Stimulated activated CD4-positive, alpha-beta T cell treated with anti-CD3 and anti-CD28 coated beads, Interleukin-4, amount 100 ng/mL, for 1 hour (primary cell): Measurements from ENCODE around the gene TMEM267.
"Not testable (repeated sequence)": the region's sequence is repeated elsewhere in the genome, so short reads cannot be mapped to it uniquely, and the experiment has no call there.

Experiments used
- DNase-seq: peaks from one replicate; pipeline ENCODE4 v3.0.0-alpha.2; 2020

TMEM267 gene

GRCh38 chr5:43456556-43456955 lies 27.1 kb downstream of the TMEM267 start:
- DNase-seq, result no peak

GRCh38 chr5:43441575-43441974 lies 42.1 kb downstream of the TMEM267 start:
- not testable (repeated sequence) for DNase-seq

GRCh38 chr5:43437062-43437660 lies 46.5 kb downstream of the TMEM267 start:
- no peak for DNase-seq

GRCh38 chr5:43433382-43433781 lies 50.3 kb downstream of the TMEM267 start:
- DNase-seq, result no peak

- no peak for DNase-seq
Measured at GRCh38 chr5:43432486-43433375, 50.9 kb downstream of the TMEM267 start.

- no peak for DNase-seq
Measured at GRCh38 chr5:43429706-43430105, 54.0 kb downstream of the TMEM267 start.

GRCh38 chr5:43429016-43429415 lies 54.6 kb downstream of the TMEM267 start:
- no peak for DNase-seq

- DNase-seq, result no peak
Measured at GRCh38 chr5:43427306-43427705, 56.4 kb downstream of the TMEM267 start.

- DNase-seq, result no peak
Measured at GRCh38 chr5:43425983-43426382, 57.7 kb downstream of the TMEM267 start.

GRCh38 chr5:43423086-43423485 lies 60.6 kb downstream of the TMEM267 start:
- not testable (repeated sequence) for DNase-seq

- no peak for DNase-seq
Measured at GRCh38 chr5:43422143-43422542, 61.5 kb downstream of the TMEM267 start.

- DNase-seq, result no peak
Measured at GRCh38 chr5:43421450-43422133, 62.1 kb downstream of the TMEM267 start.

GRCh38 chr5:43420241-43420640 lies 63.4 kb downstream of the TMEM267 start:
- no peak for DNase-seq

GRCh38 chr5:43418561-43418960 lies 65.1 kb downstream of the TMEM267 start:
- DNase-seq, result no peak

GRCh38 chr5:43416803-43417394 lies 66.8 kb downstream of the TMEM267 start:
- DNase-seq, result no peak

GRCh38 chr5:43415935-43416802 lies 67.5 kb downstream of the TMEM267 start:
- DNase-seq, result no peak

- DNase-seq, result no peak
Measured at GRCh38 chr5:43413966-43414365, 69.7 kb downstream of the TMEM267 start.

- DNase-seq, result no peak
Measured at GRCh38 chr5:43412644-43413043, 71.0 kb downstream of the TMEM267 start.

GRCh38 chr5:43412156-43412555 lies 71.5 kb downstream of the TMEM267 start, which contains the start of gene CCL28:
TSS of gene CCL28 (minus strand) at chr5:43412391. CDS start at chr5:43412316, 75 bp downstream.
- no peak for DNase-seq

GRCh38 chr5:43411495-43411894 lies 72.2 kb downstream of the TMEM267 start:
- DNase-seq, result no peak

GRCh38 chr5:43410414-43410813 lies 73.3 kb downstream of the TMEM267 start:
- DNase-seq, result no peak

- no peak for DNase-seq
Measured at GRCh38 chr5:43409809-43410271, 73.8 kb downstream of the TMEM267 start.
